ENCODE data around the gene C2CD2.

The C2CD2 gene

DNA sequence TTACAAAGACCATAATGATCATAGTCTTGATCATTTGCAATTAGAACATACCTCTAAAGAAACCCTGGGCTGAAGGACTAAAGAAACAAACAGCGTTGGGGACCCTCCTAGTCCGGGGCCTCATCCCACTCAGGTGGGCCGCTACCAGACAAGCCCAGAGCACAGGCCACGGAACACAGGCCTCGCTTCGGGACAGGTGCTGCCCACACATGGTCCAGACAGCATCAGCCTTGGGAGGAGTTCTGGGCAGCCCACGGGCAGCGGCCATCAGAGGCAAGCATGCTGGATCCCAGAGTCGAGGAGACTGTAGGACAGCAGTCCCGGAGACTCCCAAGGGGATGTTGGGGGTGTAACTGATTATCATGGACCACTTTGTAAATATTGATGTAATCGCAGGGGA lies 4.9 kb downstream of the C2CD2 start:
- H3K9me3 ChIP-seq (ENCODE audit: insufficient read depth, low read length), result no peaks in the 10 kb centered on the region
- peaks cover 6% of the 10 kb centered on the region for H3K27me3 ChIP-seq (ENCODE audit: low read depth, low read length)
- TF ChIP-seq EZH2phosphoT487 (IDR thresholded peaks at IDR 0.05; ENCODE audit: low read depth), result no peak
- TF ChIP-seq, protein P1, sequence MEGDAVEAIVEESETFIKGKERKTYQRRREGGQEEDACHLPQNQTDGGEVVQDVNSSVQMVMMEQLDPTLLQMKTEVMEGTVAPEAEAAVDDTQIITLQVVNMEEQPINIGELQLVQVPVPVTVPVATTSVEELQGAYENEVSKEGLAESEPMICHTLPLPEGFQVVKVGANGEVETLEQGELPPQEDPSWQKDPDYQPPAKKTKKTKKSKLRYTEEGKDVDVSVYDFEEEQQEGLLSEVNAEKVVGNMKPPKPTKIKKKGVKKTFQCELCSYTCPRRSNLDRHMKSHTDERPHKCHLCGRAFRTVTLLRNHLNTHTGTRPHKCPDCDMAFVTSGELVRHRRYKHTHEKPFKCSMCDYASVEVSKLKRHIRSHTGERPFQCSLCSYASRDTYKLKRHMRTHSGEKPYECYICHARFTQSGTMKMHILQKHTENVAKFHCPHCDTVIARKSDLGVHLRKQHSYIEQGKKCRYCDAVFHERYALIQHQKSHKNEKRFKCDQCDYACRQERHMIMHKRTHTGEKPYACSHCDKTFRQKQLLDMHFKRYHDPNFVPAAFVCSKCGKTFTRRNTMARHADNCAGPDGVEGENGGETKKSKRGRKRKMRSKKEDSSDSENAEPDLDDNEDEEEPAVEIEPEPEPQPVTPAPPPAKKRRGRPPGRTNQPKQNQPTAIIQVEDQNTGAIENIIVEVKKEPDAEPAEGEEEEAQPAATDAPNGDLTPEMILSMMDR (IDR thresholded peaks at IDR 0.05; ENCODE audit: low read depth, low read length), result no peak
- no peak overlapping the region for H3K4me2 ChIP-seq (ENCODE audit: low read length)
- no peaks in the 10 kb centered on the region for H3K79me2 ChIP-seq (ENCODE audit: low read length)
- H3K9ac ChIP-seq (ENCODE audit: low read length), result no peak overlapping the region
- no peaks in the 10 kb centered on the region for H4K20me1 ChIP-seq (ENCODE audit: insufficient read depth, low read length)
- no peaks in the 10 kb centered on the region for H3K4me1 ChIP-seq (ENCODE audit: low read length)
- H3K4me3 ChIP-seq (ENCODE audit: low read length), result no peak overlapping the region
- no peak overlapping the region for H3K27ac ChIP-seq (ENCODE audit: low read length)
- no peaks in the 10 kb centered on the region for H3K36me3 ChIP-seq (replicated peaks; ENCODE audit: low read depth, low read length)
- H2AFZ ChIP-seq (ENCODE audit: low read depth, low read length), result no peak overlapping the region

DNA sequence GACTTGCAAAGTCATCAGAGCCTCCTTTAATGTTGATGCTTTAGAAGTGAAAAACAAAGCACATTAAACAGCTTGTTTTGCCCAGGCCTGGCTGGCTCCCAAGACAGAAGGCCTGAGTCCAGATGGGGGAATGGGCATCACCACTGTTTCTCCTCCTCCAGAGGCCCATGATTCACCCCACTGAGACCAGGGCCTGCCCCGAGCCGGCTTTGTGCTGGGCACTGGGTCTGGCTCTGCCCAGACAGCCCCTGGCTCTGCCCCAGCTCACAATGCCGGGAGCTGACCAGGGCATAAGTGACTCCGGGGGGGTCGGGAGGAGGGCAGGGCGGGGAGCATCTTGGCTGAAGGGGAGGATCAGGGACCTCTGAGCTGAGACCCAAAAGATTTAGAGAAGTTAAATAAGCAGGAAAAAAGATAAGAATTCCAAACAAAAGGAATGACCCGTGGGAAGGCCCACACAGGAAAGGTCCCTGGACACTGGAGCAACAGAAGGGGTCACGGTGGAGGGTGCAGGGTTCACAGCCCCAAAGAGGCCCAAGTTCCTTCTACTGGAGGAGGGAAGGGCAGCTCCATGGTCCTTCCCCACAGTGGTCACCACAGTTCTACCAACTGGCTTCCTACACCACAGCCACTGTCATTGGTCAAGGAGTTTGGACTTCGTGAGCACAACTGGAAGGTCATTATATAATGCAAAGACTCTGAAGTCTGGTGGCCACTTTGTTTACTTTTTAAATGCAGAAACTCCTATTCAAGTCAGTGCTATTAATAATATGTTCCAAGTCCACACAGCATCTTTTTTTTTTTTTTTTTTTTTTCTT lies 5.5 kb downstream of the C2CD2 start:
- no peaks in the 10 kb centered on the region for H4K20me1 ChIP-seq (ENCODE audit: insufficient read depth, low read length)
- H3K79me2 ChIP-seq (ENCODE audit: low read length), result no peaks in the 10 kb centered on the region
- H2AFZ ChIP-seq (ENCODE audit: low read depth, low read length), result no peak overlapping the region
- TF ChIP-seq, protein P1 (IDR thresholded peaks at IDR 0.05; ENCODE audit: low read depth, low read length), result no peak
- TF ChIP-seq EZH2phosphoT487 (IDR thresholded peaks at IDR 0.05; ENCODE audit: low read depth), result no peak
- H3K36me3 ChIP-seq (replicated peaks; ENCODE audit: low read depth, low read length), result no peaks in the 10 kb centered on the region
- H3K4me2 ChIP-seq (ENCODE audit: low read length), result no peak overlapping the region
- H3K4me1 ChIP-seq (ENCODE audit: low read length), result no peaks in the 10 kb centered on the region
- no peak overlapping the region for H3K27ac ChIP-seq (ENCODE audit: low read length)
- H3K9ac ChIP-seq (ENCODE audit: low read length), result no peak overlapping the region
- peaks cover 8% of the 10 kb centered on the region for H3K27me3 ChIP-seq (ENCODE audit: low read depth, low read length)
- no peaks in the 10 kb centered on the region for H3K9me3 ChIP-seq (ENCODE audit: insufficient read depth, low read length)
- H3K4me3 ChIP-seq (ENCODE audit: low read length), result no peak overlapping the region

DNA sequence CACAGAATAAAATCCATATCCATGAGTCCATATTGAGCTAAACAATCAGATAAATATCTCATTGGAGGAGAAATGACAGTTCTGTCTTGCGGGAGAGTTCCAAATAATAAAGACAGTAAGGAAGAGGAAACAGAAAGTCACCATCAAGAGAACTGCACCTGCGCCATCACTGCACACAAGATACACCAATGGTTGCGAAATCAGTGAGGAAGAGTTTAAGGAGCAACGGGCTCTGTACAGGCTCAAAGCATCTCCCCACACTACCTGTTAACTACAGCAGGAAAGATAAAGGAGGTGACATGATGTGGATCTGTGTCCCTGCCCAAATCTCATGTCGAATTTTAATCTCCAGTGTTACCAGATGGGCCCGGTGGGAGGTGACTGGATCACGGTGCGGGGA lies 7.8 kb downstream of the C2CD2 start:
- H3K27me3 ChIP-seq (ENCODE audit: low read depth, low read length), result peaks cover 8% of the 10 kb centered on the region
- H3K4me2 ChIP-seq (ENCODE audit: low read length), result no peak overlapping the region
- H3K9me3 ChIP-seq (ENCODE audit: insufficient read depth, low read length), result no peaks in the 10 kb centered on the region
- no peaks in the 10 kb centered on the region for H3K36me3 ChIP-seq (replicated peaks; ENCODE audit: low read depth, low read length)
- no peaks in the 10 kb centered on the region for H3K79me2 ChIP-seq (ENCODE audit: low read length)
- no peaks in the 10 kb centered on the region for H4K20me1 ChIP-seq (ENCODE audit: insufficient read depth, low read length)
- H3K4me3 ChIP-seq (ENCODE audit: low read length), result no peak overlapping the region
- H3K27ac ChIP-seq (ENCODE audit: low read length), result no peak overlapping the region
- H2AFZ ChIP-seq (ENCODE audit: low read depth, low read length), result no peak overlapping the region
- H3K4me1 ChIP-seq (ENCODE audit: low read length), result no peaks in the 10 kb centered on the region
- TF ChIP-seq, protein P1 (IDR thresholded peaks at IDR 0.05; ENCODE audit: low read depth, low read length), result no peak
- TF ChIP-seq EZH2phosphoT487 (IDR thresholded peaks at IDR 0.05; ENCODE audit: low read depth), result no peak
- H3K9ac ChIP-seq (ENCODE audit: low read length), result no peak overlapping the region

DNA sequence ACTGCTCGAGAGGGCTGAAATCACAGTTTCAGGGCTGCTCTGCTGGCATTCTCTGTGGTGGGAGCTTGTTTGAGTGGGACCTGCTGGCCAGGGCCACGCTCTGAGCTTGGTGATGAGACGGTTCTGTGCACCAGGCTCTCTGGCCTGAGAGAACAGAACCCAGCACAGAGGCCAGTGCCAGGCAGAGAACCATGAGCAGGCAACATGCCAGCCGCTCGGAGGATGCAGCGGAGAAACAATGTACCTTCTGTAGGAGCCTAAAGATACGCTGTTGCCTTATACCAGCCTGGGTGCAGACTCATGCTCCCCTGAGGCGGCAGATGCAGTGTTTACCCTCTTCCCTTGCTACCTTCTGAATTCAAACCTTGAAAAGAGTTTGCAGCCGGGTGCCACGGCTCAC lies 10.0 kb downstream of the C2CD2 start:
- no peak overlapping the region for H3K27ac ChIP-seq (ENCODE audit: low read length)
- H3K79me2 ChIP-seq (ENCODE audit: low read length), result no peaks in the 10 kb centered on the region
- H3K9ac ChIP-seq (ENCODE audit: low read length), result no peak overlapping the region
- H3K27me3 ChIP-seq (ENCODE audit: low read depth, low read length), result peaks cover 8% of the 10 kb centered on the region
- H3K9me3 ChIP-seq (ENCODE audit: insufficient read depth, low read length), result no peaks in the 10 kb centered on the region
- no peak for TF ChIP-seq EZH2phosphoT487 (IDR thresholded peaks at IDR 0.05; ENCODE audit: low read depth)
- TF ChIP-seq, protein P1 (IDR thresholded peaks at IDR 0.05; ENCODE audit: low read depth, low read length), result no peak
- H3K4me2 ChIP-seq (ENCODE audit: low read length), result no peak overlapping the region
- H2AFZ ChIP-seq (ENCODE audit: low read depth, low read length), result no peak overlapping the region
- no peak overlapping the region for H3K4me3 ChIP-seq (ENCODE audit: low read length)
- no peaks in the 10 kb centered on the region for H3K4me1 ChIP-seq (ENCODE audit: low read length)
- H3K36me3 ChIP-seq (replicated peaks; ENCODE audit: low read depth, low read length), result no peaks in the 10 kb centered on the region
- H4K20me1 ChIP-seq (ENCODE audit: insufficient read depth, low read length), result no peaks in the 10 kb centered on the region
